HUES6 (cell line): ENCODE data around the gene DPY19L2.
"Not testable (repeated sequence)": the region's sequence is repeated elsewhere in the genome, so short reads cannot be mapped to it uniquely, and the experiment has no call there.

Experiments used
- H3K27ac ChIP-seq: 2 replicates; pipeline ENCODE4 v1.7.0; 2013; ENCODE audit warnings: low read depth, mild to moderate bottlenecking, low read length, inconsistent platforms
- H3K27me3 ChIP-seq: 2 replicates; pipeline ENCODE4 v1.6.1; 2013; ENCODE audit warnings: low read length; ENCODE audit not compliant: control insufficient read depth, insufficient read depth
- H3K36me3 ChIP-seq: 2 replicates; pipeline ENCODE4 v1.6.1; 2013; ENCODE audit warnings: low read length; ENCODE audit not compliant: control insufficient read depth, insufficient read depth
- H3K4me1 ChIP-seq: 2 replicates; pipeline ENCODE4 v1.6.1; 2013; ENCODE audit warnings: low read length; ENCODE audit not compliant: control insufficient read depth, insufficient read depth
- H3K4me3 ChIP-seq: 2 replicates; pipeline ENCODE4 v1.5.1; 2013; ENCODE audit warnings: low read depth, low read length
- H3K9ac ChIP-seq: one replicate; pipeline ENCODE4 v1.6.1; 2013; ENCODE audit warnings: mild to moderate bottlenecking, low read length
- H3K9me3 ChIP-seq: 2 replicates; pipeline ENCODE4 v1.6.1; 2013; ENCODE audit warnings: low read depth, low read length; ENCODE audit not compliant: control insufficient read depth, insufficient read depth

DPY19L2 gene

GRCh38 chr12:63690837-63691236 is 22.5 kb upstream of the DPY19L2 start:
- not testable (repeated sequence) for H3K27ac ChIP-seq, H3K9me3 ChIP-seq, H3K27me3 ChIP-seq, H3K9ac ChIP-seq, H3K36me3 ChIP-seq, H3K4me1 ChIP-seq, H3K4me3 ChIP-seq

GRCh38 chr12:63689141-63689540 is 20.8 kb upstream of the DPY19L2 start:
- H3K27me3 ChIP-seq, H3K4me1 ChIP-seq, H3K4me3 ChIP-seq, H3K9me3 ChIP-seq, H3K9ac ChIP-seq, H3K36me3 ChIP-seq, H3K27ac ChIP-seq: not testable (repeated sequence)

GRCh38 chr12:63686623-63687022 is 18.3 kb upstream of the DPY19L2 start:
- H3K4me1 ChIP-seq, H3K27ac ChIP-seq: not testable (repeated sequence)

GRCh38 chr12:63685789-63686188 is 17.5 kb upstream of the DPY19L2 start:
- H3K9ac ChIP-seq, H3K9me3 ChIP-seq, H3K27ac ChIP-seq, H3K4me3 ChIP-seq, H3K4me1 ChIP-seq, H3K27me3 ChIP-seq, H3K36me3 ChIP-seq: not testable (repeated sequence)

More at GRCh38 chr12:63686623-63687022, 18.3 kb upstream of the DPY19L2 start:
- not testable (repeated sequence) for H3K9ac ChIP-seq, H3K9me3 ChIP-seq, H3K4me3 ChIP-seq, H3K27me3 ChIP-seq, H3K36me3 ChIP-seq

- H3K4me3 ChIP-seq, H3K4me1 ChIP-seq, H3K27ac ChIP-seq, H3K27me3 ChIP-seq, H3K36me3 ChIP-seq, H3K9me3 ChIP-seq, H3K9ac ChIP-seq: not testable (repeated sequence)
These were observed 14.3 kb upstream of the DPY19L2 start for GRCh38 chr12:63682617-63683016.

GRCh38 chr12:63680758-63681157 is 12.5 kb upstream of the DPY19L2 start:
- H3K27ac ChIP-seq, H3K4me1 ChIP-seq, H3K4me3 ChIP-seq, H3K9me3 ChIP-seq, H3K9ac ChIP-seq, H3K36me3 ChIP-seq, H3K27me3 ChIP-seq: not testable (repeated sequence)

- H3K27me3 ChIP-seq: peaks cover 22% of the 10 kb centered on the region
- H3K36me3 ChIP-seq, H3K4me3 ChIP-seq, H3K27ac ChIP-seq, H3K9ac ChIP-seq, H3K4me1 ChIP-seq, H3K9me3 ChIP-seq: not testable (repeated sequence)
These were observed 4.3 kb upstream of the DPY19L2 start for GRCh38 chr12:63672550-63672949.

GRCh38 chr12:63669936-63670335 is 1.6 kb upstream of the DPY19L2 start:
- not testable (repeated sequence) for H3K36me3 ChIP-seq, H3K27ac ChIP-seq, H3K9me3 ChIP-seq, H3K4me3 ChIP-seq, H3K9ac ChIP-seq, H3K4me1 ChIP-seq
- H3K27me3 ChIP-seq: peaks cover 25% of the 10 kb centered on the region

- H3K27me3 ChIP-seq: peaks cover 25% of the 10 kb centered on the region
- peak overlapping the region; percentile 88 for H3K4me3 ChIP-seq
- H3K27ac ChIP-seq, H3K9ac ChIP-seq, H3K4me1 ChIP-seq, H3K9me3 ChIP-seq, H3K36me3 ChIP-seq: not testable (repeated sequence)
These were observed 1.1 kb upstream of the DPY19L2 start for GRCh38 chr12:63669427-63669826.

- not testable (repeated sequence) for H3K4me1 ChIP-seq, H3K36me3 ChIP-seq, H3K27ac ChIP-seq, H3K9me3 ChIP-seq
- peaks cover 25% of the 10 kb centered on the region for H3K27me3 ChIP-seq
- H3K4me3 ChIP-seq: peak overlapping the region; percentile 88
- H3K9ac ChIP-seq: peak overlapping the region; percentile 43
These were observed 590 bp upstream of the DPY19L2 start for GRCh38 chr12:63668800-63669365.

- not testable (repeated sequence) for H3K27me3 ChIP-seq, H3K4me3 ChIP-seq, H3K27ac ChIP-seq, H3K9ac ChIP-seq, H3K9me3 ChIP-seq, H3K4me1 ChIP-seq, H3K36me3 ChIP-seq
These were observed 5.3 kb downstream of the DPY19L2 start for GRCh38 chr12:63663005-63663404.

GRCh38 chr12:63658501-63658900 is 9.8 kb downstream of the DPY19L2 start:
- H3K36me3 ChIP-seq, H3K4me1 ChIP-seq, H3K9ac ChIP-seq, H3K27me3 ChIP-seq, H3K9me3 ChIP-seq, H3K4me3 ChIP-seq, H3K27ac ChIP-seq: not testable (repeated sequence)
